ENCODE results near the gene COL8A2.

- no peak for TF ChIP-seq RAD21 (IDR thresholded peaks at IDR 0.05; ENCODE audit: low read length)
- TF ChIP-seq BHLHE40 (IDR thresholded peaks at IDR 0.05; ENCODE audit: low read depth, low read length), result no peak
- TF ChIP-seq POLR2A (IDR thresholded peaks at IDR 0.05; ENCODE audit: low read depth, low read length), result no peak
- TF ChIP-seq CTCF (conservative IDR thresholded peaks at IDR 0.05; ENCODE audit: low read depth, low read length), result no peak
- TF ChIP-seq CEBPB (IDR thresholded peaks at IDR 0.05; ENCODE audit: low read depth, low read length), result no peak
- TF ChIP-seq USF2 (IDR thresholded peaks at IDR 0.05; ENCODE audit: low read depth, low read length), result no peak
- no peak for TF ChIP-seq RFX5 (IDR thresholded peaks at IDR 0.05; ENCODE audit: low read depth, low read length)
- TF ChIP-seq MAZ (IDR thresholded peaks at IDR 0.05; ENCODE audit: borderline replicate concordance, low read depth, low read length), result no peak
- TF ChIP-seq FOS (IDR thresholded peaks at IDR 0.05; ENCODE audit: low read depth, low read length), result no peak
- no peak for TF ChIP-seq SMC3 (IDR thresholded peaks at IDR 0.05; ENCODE audit: low read depth, low read length)
- TF ChIP-seq MXI1 (IDR thresholded peaks at IDR 0.05; ENCODE audit: borderline replicate concordance, low read depth, low read length), result no peak
- TF ChIP-seq CHD1 (IDR thresholded peaks at IDR 0.05; ENCODE audit: low read depth, low read length), result no peak
- no peak for TF ChIP-seq NFE2L2 (IDR thresholded peaks at IDR 0.05; ENCODE audit: low read depth, low read length)
- no peak for TF ChIP-seq MAFK (IDR thresholded peaks at IDR 0.05; ENCODE audit: low read depth, low read length)
Observed at GRCh38 chr1:36106269-36106668, 18.8 kb downstream of the COL8A2 start.
